H9 (cell line): Measurements from ENCODE around the gene PRKAG3. TPM values are rescaled to one million over a fixed set of nuclear protein-coding genes. Genes with fewer than 3 reads are reported as not detected.

ENCODE experiments used
- DNase-seq: peaks from one replicate; pipeline ENCODE4 v3.0.0-alpha.2; 2017
- H2AFZ ChIP-seq: one replicate; pipeline ENCODE4 v1.6.1; 2013; ENCODE audit warnings: mild to moderate bottlenecking, low read length, control low read depth, moderate library complexity
- H2AK5ac ChIP-seq: 2 replicates; pipeline ENCODE4 v1.6.1; 2013; ENCODE audit warnings: low read length, control low read depth, mixed read lengths; ENCODE audit not compliant: insufficient read length
- H2BK120ac ChIP-seq: one replicate; pipeline ENCODE4 v1.6.1; 2013; ENCODE audit warnings: low read depth, mild to moderate bottlenecking, low read length, control low read depth, inconsistent platforms; ENCODE audit not compliant: poor library complexity, severe bottlenecking
- H2BK12ac ChIP-seq: 2 replicates; pipeline ENCODE4 v1.6.1; 2013; ENCODE audit warnings: low read length, control low read depth, mixed read lengths, low read depth; ENCODE audit not compliant: insufficient read length
- H2BK15ac ChIP-seq: 2 replicates; pipeline ENCODE4 v1.6.1; 2013; ENCODE audit warnings: low read depth, low read length, control low read depth
- H2BK20ac ChIP-seq: one replicate; pipeline ENCODE4 v1.6.1; 2013; ENCODE audit warnings: low read depth, mild to moderate bottlenecking, low read length, control low read depth, inconsistent platforms; ENCODE audit not compliant: poor library complexity, severe bottlenecking
- H2BK5ac ChIP-seq: 2 replicates; pipeline ENCODE4 v1.6.1; 2013; ENCODE audit warnings: low read length, control low read depth, mixed read lengths; ENCODE audit not compliant: insufficient read length
- H3K14ac ChIP-seq: 2 replicates; pipeline ENCODE4 v1.6.1; 2013; ENCODE audit warnings: low read length, control low read depth; ENCODE audit not compliant: insufficient read depth
- H3K18ac ChIP-seq: 2 replicates; pipeline ENCODE4 v1.6.1; 2013; ENCODE audit warnings: low read depth, mild to moderate bottlenecking, mixed read lengths, low read length, control low read depth; ENCODE audit not compliant: insufficient read length
- H3K23ac ChIP-seq: 2 replicates; pipeline ENCODE4 v1.6.1; 2013; ENCODE audit warnings: low read length, control low read depth, mixed read lengths, low read depth; ENCODE audit not compliant: insufficient read length
- H3K23me2 ChIP-seq: 2 replicates; pipeline ENCODE4 v1.6.1; 2013; ENCODE audit warnings: low read depth, mild to moderate bottlenecking, mixed read lengths, low read length, control low read depth; ENCODE audit not compliant: insufficient read length, poor library complexity, severe bottlenecking
- H3K27ac ChIP-seq: 2 replicates; pipeline ENCODE4 v1.5.1; 2013; ENCODE audit warnings: low read length, control low read depth, mixed read lengths, low read depth; ENCODE audit not compliant: insufficient read length
- H3K27me3 ChIP-seq: 2 replicates; pipeline ENCODE4 v1.6.1; 2013; ENCODE audit warnings: low read length, control low read depth, inconsistent platforms; ENCODE audit not compliant: insufficient read depth
- H3K4ac ChIP-seq: 2 replicates; pipeline ENCODE4 v1.6.1; 2013; ENCODE audit warnings: low read depth, mild to moderate bottlenecking, control low read depth, inconsistent platforms, low read length, moderate library complexity
- H3K4me1 ChIP-seq: 2 replicates; pipeline ENCODE4 v1.6.1; 2013; ENCODE audit warnings: low read length, control low read depth, inconsistent platforms; ENCODE audit not compliant: insufficient read depth
- H3K4me2 ChIP-seq: 2 replicates; pipeline ENCODE4 v1.6.1; 2013; ENCODE audit warnings: low read length, control low read depth, mixed read lengths; ENCODE audit not compliant: insufficient read length, insufficient read depth
- H3K56ac ChIP-seq: 2 replicates; pipeline ENCODE4 v1.6.1; 2013; ENCODE audit warnings: low read depth, mild to moderate bottlenecking, mixed read lengths, low read length, control low read depth; ENCODE audit not compliant: insufficient read length
- H3K79me1 ChIP-seq: 2 replicates; pipeline ENCODE4 v1.6.1; 2013; ENCODE audit warnings: low read depth, mild to moderate bottlenecking, moderate library complexity, low read length, control low read depth, inconsistent platforms; ENCODE audit not compliant: insufficient read depth, poor library complexity, severe bottlenecking
- H3K79me2 ChIP-seq: 2 replicates; pipeline ENCODE4 v1.6.1; 2013; ENCODE audit warnings: low read length, control low read depth, inconsistent platforms; ENCODE audit not compliant: insufficient read depth
- H3K9ac ChIP-seq: 2 replicates; pipeline ENCODE4 v1.6.1; 2013; ENCODE audit warnings: low read length, control low read depth, mixed read lengths; ENCODE audit not compliant: insufficient read length; ENCODE audit errors: extremely low read depth
- H3K9me3 ChIP-seq: one replicate; pipeline ENCODE4 v1.6.1; 2013; ENCODE audit warnings: low read depth, low read length, inconsistent platforms; ENCODE audit not compliant: control insufficient read depth
- H3T11ph ChIP-seq: one replicate; pipeline ENCODE4 v1.6.1; 2013; ENCODE audit warnings: mild to moderate bottlenecking, low read length, control low read depth, inconsistent platforms
- H4K20me1 ChIP-seq: one replicate; pipeline ENCODE4 v1.6.1; 2013; ENCODE audit not compliant: control insufficient read depth, insufficient read length, insufficient read depth
- H4K5ac ChIP-seq: 2 replicates; pipeline ENCODE4 v1.6.1; 2013; ENCODE audit warnings: low read depth, mild to moderate bottlenecking, mixed read lengths, low read length, control low read depth; ENCODE audit not compliant: insufficient read length
- H4K8ac ChIP-seq: replicated peaks from 2 replicates; pipeline ENCODE4 v1.6.1; 2013; ENCODE audit warnings: low read length, control low read depth, mixed read lengths, low read depth; ENCODE audit not compliant: insufficient read length
- H4K91ac ChIP-seq: 2 replicates; pipeline ENCODE4 v1.6.1; 2013; ENCODE audit warnings: low read depth, mild to moderate bottlenecking, moderate library complexity, mixed read lengths, low read length, control low read depth; ENCODE audit not compliant: insufficient read length
- H3K27ac Mint-ChIP-seq, 3 experiments: 2 replicates in 2 of 3; 3 replicates in 1 of 3; pipeline ENCODE4 v1.8.0; 2020 to 2021; ENCODE audit warnings: mixed read lengths in 3 of 3, mild to moderate bottlenecking in 1 of 3, moderate library complexity in 1 of 3
- H3K27me3 Mint-ChIP-seq: 2 replicates; pipeline ENCODE4 v1.8.0; 2021; ENCODE audit warnings: low read depth, mild to moderate bottlenecking, moderate library complexity, mixed read lengths
- H3K36me3 Mint-ChIP-seq, 3 experiments: 2 replicates in 2 of 3; 3 replicates in 1 of 3; pipeline ENCODE4 v1.8.0; 2020 to 2021; ENCODE audit warnings: low read depth in 3 of 3, mixed read lengths in 3 of 3; ENCODE audit not compliant: insufficient read depth in 1 of 3
- H3K4me1 Mint-ChIP-seq, 2 experiments: 2 replicates each; pipeline ENCODE4 v1.8.0; 2020; ENCODE audit warnings: mixed read lengths in 2 of 2
- H3K4me3 Mint-ChIP-seq, 2 experiments: 2 replicates in 1 of 2; 3 replicates in 1 of 2; pipeline ENCODE4 v1.8.0; 2020 to 2021; ENCODE audit warnings: mild to moderate bottlenecking in 2 of 2, mixed read lengths in 2 of 2, moderate library complexity in 1 of 2
- H3K9me3 Mint-ChIP-seq, 2 experiments: 2 replicates in 1 of 2; 3 replicates in 1 of 2; pipeline ENCODE4 v1.8.0; 2020; ENCODE audit warnings: mild to moderate bottlenecking in 2 of 2, mixed read lengths in 2 of 2, moderate library complexity in 1 of 2
- WGBS: extraction: QIAGEN DNeasy Blood & Tissue Kit; methylation state at CpG from one replicate; pipeline ENCODE4 v1.1.7; 2013; ENCODE audit warnings: missing lambda C conversion rate, low lambda C conversion rate, mixed read lengths; ENCODE audit not compliant: insufficient read length; ENCODE audit errors: extremely low coverage; 5-methylcytosine and 5-hydroxymethylcytosine counted together
- total RNA-seq: library from RNA; stranded (reverse); gene quantifications from 2 replicates; pipeline ENCODE4 v1.2.1, GENCODE V29; 2021
- TF ChIP-seq, protein P1 (sequence below): fragments of 200-600 bp; sonication (generic); conservative IDR thresholded peaks from 3 replicates; pipeline ENCODE4 v1.8.0; 2021; ENCODE audit warnings: antibody characterized with exemption, mild to moderate bottlenecking

Gene PRKAG3
- total RNA-seq, 1 experiment from 2014 or later: not detected

DNA sequence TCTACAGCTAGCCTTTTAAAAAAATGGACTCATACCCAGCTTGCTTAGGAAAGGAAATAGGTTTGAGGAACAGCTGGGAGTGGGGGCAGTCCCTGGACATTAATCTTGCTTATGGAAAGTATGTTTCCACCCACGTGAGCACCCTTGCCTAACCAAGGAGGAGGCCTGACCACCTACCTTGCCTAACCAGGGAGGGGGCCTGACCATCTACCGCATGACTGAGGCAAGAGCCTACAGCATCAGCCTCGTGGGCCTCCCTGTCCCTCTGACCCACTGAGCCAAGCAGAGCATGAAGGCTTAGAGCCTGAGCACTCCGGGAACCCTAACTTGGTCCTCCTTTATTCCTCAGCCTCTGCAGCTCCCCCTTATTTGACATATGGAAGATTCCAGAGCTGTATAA, 20.2 kb downstream of the PRKAG3 start:
- no peaks in the 10 kb centered on the region for H3K4me1 ChIP-seq
- Mint-ChIP-seq H3K36me3 (no peaks in the 10 kb centered on the region; a peak in 1 of 7 replicates), H3K4me3 (no peak overlapping the region), H3K4me1 (peaks cover 2 to 3% of the 10 kb centered on the region in 2 experiments), H3K27me3 (no peaks in the 10 kb centered on the region), H3K27ac (no peak overlapping the region), H3K9me3 (no peaks in the 10 kb centered on the region)
- H4K5ac ChIP-seq: no peak overlapping the region
- no CpG with 5 or more reads among the region's 4 CpGs for WGBS
- H2BK15ac ChIP-seq: no peak overlapping the region
- no peak for DNase-seq
- H2BK120ac ChIP-seq: no peak overlapping the region
- H3K79me1 ChIP-seq: no peaks in the 10 kb centered on the region
- H4K91ac ChIP-seq: no peak overlapping the region
- H3K4ac ChIP-seq: no peak overlapping the region
- H3K9ac ChIP-seq: no peak overlapping the region
- H4K20me1 ChIP-seq: no peaks in the 10 kb centered on the region
- no peaks in the 10 kb centered on the region for H3K79me2 ChIP-seq
- H3K9me3 ChIP-seq: no peaks in the 10 kb centered on the region
- H3K14ac ChIP-seq: no peak overlapping the region
- no peaks in the 10 kb centered on the region for H3K27me3 ChIP-seq
- H3K23me2 ChIP-seq: no peaks in the 10 kb centered on the region
- no peak overlapping the region for H2BK12ac ChIP-seq
- no peak overlapping the region for H4K8ac ChIP-seq
- no peak overlapping the region for H3K4me2 ChIP-seq
- no peak overlapping the region for H3K27ac ChIP-seq
- no peak overlapping the region for H3T11ph ChIP-seq
- no peak overlapping the region for H3K18ac ChIP-seq
- no peak overlapping the region for H2AK5ac ChIP-seq
- H3K56ac ChIP-seq: no peak overlapping the region
- H2BK5ac ChIP-seq: no peak overlapping the region
- no peak overlapping the region for H3K23ac ChIP-seq
- no peak overlapping the region for H2BK20ac ChIP-seq
- H2AFZ ChIP-seq: no peak overlapping the region
- TF ChIP-seq, protein P1, sequence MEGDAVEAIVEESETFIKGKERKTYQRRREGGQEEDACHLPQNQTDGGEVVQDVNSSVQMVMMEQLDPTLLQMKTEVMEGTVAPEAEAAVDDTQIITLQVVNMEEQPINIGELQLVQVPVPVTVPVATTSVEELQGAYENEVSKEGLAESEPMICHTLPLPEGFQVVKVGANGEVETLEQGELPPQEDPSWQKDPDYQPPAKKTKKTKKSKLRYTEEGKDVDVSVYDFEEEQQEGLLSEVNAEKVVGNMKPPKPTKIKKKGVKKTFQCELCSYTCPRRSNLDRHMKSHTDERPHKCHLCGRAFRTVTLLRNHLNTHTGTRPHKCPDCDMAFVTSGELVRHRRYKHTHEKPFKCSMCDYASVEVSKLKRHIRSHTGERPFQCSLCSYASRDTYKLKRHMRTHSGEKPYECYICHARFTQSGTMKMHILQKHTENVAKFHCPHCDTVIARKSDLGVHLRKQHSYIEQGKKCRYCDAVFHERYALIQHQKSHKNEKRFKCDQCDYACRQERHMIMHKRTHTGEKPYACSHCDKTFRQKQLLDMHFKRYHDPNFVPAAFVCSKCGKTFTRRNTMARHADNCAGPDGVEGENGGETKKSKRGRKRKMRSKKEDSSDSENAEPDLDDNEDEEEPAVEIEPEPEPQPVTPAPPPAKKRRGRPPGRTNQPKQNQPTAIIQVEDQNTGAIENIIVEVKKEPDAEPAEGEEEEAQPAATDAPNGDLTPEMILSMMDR: no peak
